Left kidney (tissue), 2 donors: ENCODE measurements around the gene THAP5. TPM values are rescaled to one million over a fixed set of nuclear protein-coding genes. Genes with fewer than 3 reads are reported as not detected.

Source experiments
- DNase-seq: peaks from one replicate; pipeline ENCODE4 v3.0.0-alpha.2; 2013
- polyA plus RNA-seq: library from polyadenylated mRNA; unstranded; fragments of 120-200 nt; gene quantifications from one replicate; pipeline ENCODE4 v1.2.1, GENCODE V29; 2013; ENCODE audit not compliant: insufficient read length

THAP5 gene
- polyA plus RNA-seq, 1 donor: 41.4 TPM

DNA sequence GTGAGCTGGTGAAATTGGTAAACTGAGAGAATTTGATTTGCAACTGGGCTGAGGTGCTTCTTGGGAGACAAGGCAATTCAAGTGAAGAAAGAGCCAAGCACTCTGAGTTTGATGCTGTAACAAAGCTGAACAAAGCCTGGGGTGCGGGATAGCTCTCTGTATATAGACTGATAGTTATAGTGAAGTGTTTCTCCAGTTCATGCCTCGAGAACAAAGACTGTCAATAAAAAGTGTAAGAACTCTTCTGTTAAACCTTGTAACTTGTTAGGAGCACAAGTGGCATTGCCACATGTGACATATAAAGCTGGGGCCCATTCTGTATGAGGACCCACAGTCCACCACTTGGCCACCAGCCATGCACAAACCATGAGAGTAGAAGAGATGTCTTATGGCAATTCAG, 32.3 kb downstream of the THAP5 start:
- DNase-seq: no peak

GRCh38 chr7:108535744-108536143, 33.8 kb downstream of the THAP5 start:
- no peak for DNase-seq

DNA sequence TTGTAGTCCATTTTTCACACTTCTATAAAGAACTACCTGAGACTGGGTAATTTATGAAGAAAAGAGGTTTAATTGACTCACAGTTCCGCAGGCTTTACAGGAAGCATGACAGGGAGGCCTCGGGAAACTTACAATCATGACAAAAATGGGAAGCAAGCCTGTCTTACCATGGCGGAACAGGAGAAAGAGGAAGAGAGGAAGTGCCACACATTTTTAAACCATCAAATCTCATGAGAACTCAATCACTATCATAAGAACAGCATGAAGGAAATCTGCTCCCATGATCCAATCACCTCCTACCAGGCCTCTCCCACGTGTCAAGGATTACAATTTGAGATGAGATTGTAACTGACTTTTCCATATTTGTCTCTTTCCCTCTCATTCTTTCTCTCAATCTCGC, 34.2 kb downstream of the THAP5 start:
- no peak for DNase-seq

DNA sequence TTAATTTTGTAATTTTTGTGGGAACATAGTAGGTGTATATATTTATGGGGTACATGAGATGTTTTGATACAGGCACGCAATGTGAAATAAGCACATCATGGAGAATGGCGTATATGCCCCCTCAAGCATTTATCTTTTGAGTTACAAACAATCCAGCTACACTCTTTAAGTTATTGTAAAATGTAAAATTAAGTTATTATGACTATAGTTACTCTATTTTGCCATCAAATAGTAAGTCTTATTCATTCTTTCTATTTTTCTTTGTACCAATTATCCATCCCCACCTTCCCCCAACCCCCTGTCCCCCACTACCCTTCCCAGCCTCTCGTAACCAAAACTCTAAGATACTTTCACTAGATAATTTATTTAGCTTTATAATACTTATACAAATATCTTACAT, 35.8 kb downstream of the THAP5 start:
- no peak for DNase-seq

GRCh38 chr7:108529341-108529740, 40.2 kb downstream of the THAP5 start:
- DNase-seq: no peak

DNA sequence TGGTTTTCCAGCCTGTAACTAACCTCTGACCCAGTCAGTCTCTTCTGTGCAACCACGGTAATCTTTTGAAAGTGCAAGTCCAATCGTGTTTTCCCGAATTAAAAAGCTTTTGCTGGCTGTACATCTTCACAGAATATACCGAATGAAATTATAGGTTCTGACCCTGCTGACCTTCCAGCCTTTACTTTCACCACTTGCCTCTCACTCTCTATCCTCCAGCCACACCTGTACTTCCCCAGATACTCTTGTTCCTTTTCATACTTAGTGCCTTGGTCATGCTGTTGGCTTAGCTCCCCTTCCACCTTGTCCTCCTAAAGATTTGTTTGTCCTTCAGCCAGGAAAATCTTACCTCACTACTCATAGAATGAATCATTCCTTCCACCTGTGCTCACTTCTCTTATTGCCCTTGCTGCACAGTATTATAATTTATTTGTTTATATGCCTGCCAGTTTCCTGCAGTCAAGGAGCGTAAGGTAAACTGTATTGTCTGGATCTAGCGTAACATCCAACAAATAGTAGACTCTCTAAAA, 41.3 kb downstream of the THAP5 start:
- no peak for DNase-seq

DNA sequence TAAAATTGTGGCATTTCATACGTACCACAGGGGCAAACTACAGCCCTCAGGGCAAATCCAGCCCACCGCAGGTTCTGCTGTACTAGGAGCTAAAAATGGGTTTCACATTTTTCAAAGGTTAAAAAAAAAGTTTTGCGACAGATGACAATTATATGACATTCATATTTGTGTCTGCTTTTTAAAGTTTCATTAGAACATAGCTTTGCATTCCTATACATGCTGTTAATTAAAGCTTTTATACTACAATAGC, 42.8 kb downstream of the THAP5 start:
- no peak for DNase-seq

DNA sequence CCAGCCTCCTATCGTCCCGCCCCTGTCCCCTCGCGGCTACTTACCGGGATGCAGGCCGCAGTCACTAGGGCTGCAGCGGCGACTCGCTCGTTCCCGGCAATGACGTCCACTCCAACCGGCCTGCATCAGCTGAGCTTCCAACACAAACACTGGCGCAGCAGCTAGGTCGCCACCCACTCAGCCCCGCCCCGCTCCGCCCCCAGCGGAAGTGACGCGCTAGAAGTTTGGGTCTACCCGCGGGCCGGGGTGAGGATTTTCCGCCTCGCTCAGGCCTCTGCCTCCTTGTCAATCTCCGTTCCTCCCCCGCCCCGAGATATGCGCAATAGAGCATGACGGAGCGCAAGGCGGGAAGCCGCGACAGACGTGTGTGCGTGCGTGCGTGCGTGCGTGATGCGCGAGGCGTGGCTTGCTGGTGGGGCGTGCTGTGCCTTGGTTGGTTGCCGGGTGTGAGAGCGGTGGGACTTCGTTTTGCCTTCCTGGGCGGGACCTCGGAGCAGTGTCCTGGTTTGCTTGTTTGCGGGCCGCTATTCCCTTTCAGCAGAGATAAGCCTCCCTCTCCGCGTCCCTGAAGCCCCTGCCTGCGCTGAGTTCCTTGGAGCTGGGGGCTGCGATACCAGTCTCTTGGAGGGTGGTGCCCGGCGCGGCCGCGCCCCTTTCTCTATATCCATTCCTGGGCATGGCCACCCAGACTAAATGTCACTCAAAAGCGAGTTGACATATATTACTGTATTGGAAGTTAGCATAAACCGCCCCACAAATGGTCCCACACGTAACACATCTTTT, 43.3 kb downstream of the THAP5 start, which contains the start of gene PNPLA8:
Gene PNPLA8, minus strand, starts transcription at position 151 of the 783 bp plus-strand sequence. CDS start 10,644 bp downstream, outside the sequence.
- DNase-seq: peak; percentile 99

- DNase-seq: no peak
Observed at GRCh38 chr7:108525327-108525984, 44.0 kb downstream of the THAP5 start.

GRCh38 chr7:108522780-108523179, 46.7 kb downstream of the THAP5 start:
- DNase-seq: no peak

- DNase-seq: no peak
Observed at GRCh38 chr7:108517951-108518350, 51.6 kb downstream of the THAP5 start.

- no peak for DNase-seq
Observed at GRCh38 chr7:108515630-108516029, 53.9 kb downstream of the THAP5 start.

GRCh38 chr7:108515013-108515412, 54.5 kb downstream of the THAP5 start:
- DNase-seq: no peak

Other genes starting within 250 kb of the THAP5 start
- gene NRCAM, start 113.3 kb downstream of the THAP5 start, polyA plus RNA-seq: 27.3 TPM
- 39.7 TPM for gene PNPLA8, start 43.6 kb downstream of the THAP5 start, polyA plus RNA-seq
- gene DNAJB9, start 168 bp upstream of the THAP5 start, polyA plus RNA-seq: 43.0 TPM